GM23338 (cell line): ENCODE results near the gene CNIH1.

ENCODE experiments used
- ETS1 ChIP-seq: IDR thresholded peaks from 2 replicates; pipeline ENCODE4 v1.6.1; 2016; ENCODE audit warnings: antibody characterized with exemption
- EZH2 ChIP-seq: fragments of 200-600 bp; sonication (generic); IDR thresholded peaks from one replicate; pipeline ENCODE4 v1.8.0; 2017; ENCODE audit warnings: antibody characterized with exemption, mild to moderate bottlenecking, low read depth; ENCODE audit not compliant: unreplicated experiment
- TF ChIP-seq, protein P1 (sequence below): IDR thresholded peaks from one replicate; pipeline ENCODE4 v1.6.1; 2018; ENCODE audit warnings: antibody characterized with exemption; ENCODE audit not compliant: unreplicated experiment
- TF ChIP-seq, protein P2 (sequence below), 2 experiments: fragments of 200-600 bp in 1 of 2; sonication (generic) in 1 of 2; conservative IDR thresholded peaks; 2 replicates each; pipeline versions ENCODE4 v1.5.1 to v1.6.1; 2016 to 2017; ENCODE audit warnings: antibody characterized with exemption in 2 of 2, low read depth in 2 of 2, mild to moderate bottlenecking in 2 of 2, moderate library complexity in 1 of 2

- TF ChIP-seq, protein P1, sequence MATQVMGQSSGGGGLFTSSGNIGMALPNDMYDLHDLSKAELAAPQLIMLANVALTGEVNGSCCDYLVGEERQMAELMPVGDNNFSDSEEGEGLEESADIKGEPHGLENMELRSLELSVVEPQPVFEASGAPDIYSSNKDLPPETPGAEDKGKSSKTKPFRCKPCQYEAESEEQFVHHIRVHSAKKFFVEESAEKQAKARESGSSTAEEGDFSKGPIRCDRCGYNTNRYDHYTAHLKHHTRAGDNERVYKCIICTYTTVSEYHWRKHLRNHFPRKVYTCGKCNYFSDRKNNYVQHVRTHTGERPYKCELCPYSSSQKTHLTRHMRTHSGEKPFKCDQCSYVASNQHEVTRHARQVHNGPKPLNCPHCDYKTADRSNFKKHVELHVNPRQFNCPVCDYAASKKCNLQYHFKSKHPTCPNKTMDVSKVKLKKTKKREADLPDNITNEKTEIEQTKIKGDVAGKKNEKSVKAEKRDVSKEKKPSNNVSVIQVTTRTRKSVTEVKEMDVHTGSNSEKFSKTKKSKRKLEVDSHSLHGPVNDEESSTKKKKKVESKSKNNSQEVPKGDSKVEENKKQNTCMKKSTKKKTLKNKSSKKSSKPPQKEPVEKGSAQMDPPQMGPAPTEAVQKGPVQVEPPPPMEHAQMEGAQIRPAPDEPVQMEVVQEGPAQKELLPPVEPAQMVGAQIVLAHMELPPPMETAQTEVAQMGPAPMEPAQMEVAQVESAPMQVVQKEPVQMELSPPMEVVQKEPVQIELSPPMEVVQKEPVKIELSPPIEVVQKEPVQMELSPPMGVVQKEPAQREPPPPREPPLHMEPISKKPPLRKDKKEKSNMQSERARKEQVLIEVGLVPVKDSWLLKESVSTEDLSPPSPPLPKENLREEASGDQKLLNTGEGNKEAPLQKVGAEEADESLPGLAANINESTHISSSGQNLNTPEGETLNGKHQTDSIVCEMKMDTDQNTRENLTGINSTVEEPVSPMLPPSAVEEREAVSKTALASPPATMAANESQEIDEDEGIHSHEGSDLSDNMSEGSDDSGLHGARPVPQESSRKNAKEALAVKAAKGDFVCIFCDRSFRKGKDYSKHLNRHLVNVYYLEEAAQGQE = no peak
- TF ChIP-seq, protein P2, sequence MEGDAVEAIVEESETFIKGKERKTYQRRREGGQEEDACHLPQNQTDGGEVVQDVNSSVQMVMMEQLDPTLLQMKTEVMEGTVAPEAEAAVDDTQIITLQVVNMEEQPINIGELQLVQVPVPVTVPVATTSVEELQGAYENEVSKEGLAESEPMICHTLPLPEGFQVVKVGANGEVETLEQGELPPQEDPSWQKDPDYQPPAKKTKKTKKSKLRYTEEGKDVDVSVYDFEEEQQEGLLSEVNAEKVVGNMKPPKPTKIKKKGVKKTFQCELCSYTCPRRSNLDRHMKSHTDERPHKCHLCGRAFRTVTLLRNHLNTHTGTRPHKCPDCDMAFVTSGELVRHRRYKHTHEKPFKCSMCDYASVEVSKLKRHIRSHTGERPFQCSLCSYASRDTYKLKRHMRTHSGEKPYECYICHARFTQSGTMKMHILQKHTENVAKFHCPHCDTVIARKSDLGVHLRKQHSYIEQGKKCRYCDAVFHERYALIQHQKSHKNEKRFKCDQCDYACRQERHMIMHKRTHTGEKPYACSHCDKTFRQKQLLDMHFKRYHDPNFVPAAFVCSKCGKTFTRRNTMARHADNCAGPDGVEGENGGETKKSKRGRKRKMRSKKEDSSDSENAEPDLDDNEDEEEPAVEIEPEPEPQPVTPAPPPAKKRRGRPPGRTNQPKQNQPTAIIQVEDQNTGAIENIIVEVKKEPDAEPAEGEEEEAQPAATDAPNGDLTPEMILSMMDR (conservative IDR thresholded peaks at IDR 0.05; ENCODE audit: low read depth in 2 of 2) = no peak
- TF ChIP-seq ETS1 (no peak), EZH2 (no peak)
Measured at GRCh38 chr14:54423991-54424390, 17.2 kb downstream of the CNIH1 start.
